Inferior parietal cortex (tissue), 1 donor: Measurements from ENCODE around the gene DENND10.
A peak's percentile ranks its signal among the peaks of the same experiment; 100 is the strongest.
"Not testable (repeated sequence)": the region's sequence is repeated elsewhere in the genome, so short reads cannot be mapped to it uniquely, and the experiment has no call there.

ENCODE experiments used
- DNase-seq: peaks from one replicate; pipeline ENCODE4 v3.0.0-alpha.2; 2016; ENCODE audit errors: extremely low spot score

The DENND10 gene

GRCh38 chr10:119166564-119166963 is 62.7 kb downstream of the DENND10 start:
- DNase-seq = no peak

DNA sequence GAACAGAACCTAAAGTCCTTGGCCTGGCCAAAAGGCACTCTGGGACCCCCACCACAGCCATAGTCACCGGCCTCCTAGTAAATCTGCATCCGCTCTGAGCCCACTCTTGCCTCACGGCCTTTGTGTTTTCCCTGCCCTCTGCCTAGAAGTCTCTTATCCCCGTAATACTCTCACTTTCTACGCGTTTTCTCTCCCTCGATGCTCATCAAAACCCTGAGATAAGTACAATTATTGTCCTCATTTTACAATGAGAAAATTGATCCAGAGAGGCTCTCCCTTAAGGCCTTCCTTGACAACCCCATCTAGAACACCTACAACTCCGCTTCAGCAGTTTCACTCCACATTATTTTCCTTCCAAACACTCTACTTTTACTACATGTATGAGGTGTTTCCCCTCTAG is 63.1 kb downstream of the DENND10 start:
- DNase-seq = no peak

DNA sequence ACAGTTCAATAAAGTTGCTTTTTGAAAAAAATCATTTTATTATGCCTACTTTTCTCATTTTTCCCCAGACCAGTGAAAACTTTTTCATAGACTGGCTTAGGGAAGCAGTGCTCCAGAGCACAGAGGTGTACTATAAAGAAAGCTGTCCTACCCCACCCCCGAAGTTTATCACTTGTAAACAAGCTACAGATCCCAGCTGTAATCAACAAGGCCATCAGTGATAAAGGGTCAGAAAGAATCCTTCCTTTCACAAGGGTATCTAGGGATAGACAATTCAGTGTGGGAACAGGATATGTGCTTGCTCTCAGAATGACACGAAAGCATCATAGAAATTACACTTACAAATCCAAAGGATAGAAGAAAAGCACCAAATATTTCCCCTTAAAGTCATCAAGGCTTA is 70.2 kb downstream of the DENND10 start:
- no peak for DNase-seq

DNA sequence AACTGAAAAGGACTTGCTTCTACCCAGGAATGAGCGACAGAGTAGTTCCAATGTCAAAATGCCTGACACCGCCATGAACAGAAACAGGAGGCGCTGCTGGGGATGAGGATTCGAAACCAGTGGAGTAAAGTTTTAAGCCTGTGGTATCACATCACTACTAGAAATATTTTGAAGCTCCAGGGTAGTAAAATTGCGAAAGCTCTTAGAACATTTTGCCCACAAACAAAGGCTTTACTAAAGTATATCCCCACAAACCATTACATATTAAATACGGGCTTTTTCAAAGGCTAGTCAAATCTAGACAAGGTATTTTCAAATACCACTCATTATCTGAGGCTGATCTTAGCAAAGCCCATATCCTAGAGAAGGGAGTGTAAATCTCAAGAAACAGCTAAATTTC is 72.3 kb downstream of the DENND10 start:
- no peak for DNase-seq

DNA sequence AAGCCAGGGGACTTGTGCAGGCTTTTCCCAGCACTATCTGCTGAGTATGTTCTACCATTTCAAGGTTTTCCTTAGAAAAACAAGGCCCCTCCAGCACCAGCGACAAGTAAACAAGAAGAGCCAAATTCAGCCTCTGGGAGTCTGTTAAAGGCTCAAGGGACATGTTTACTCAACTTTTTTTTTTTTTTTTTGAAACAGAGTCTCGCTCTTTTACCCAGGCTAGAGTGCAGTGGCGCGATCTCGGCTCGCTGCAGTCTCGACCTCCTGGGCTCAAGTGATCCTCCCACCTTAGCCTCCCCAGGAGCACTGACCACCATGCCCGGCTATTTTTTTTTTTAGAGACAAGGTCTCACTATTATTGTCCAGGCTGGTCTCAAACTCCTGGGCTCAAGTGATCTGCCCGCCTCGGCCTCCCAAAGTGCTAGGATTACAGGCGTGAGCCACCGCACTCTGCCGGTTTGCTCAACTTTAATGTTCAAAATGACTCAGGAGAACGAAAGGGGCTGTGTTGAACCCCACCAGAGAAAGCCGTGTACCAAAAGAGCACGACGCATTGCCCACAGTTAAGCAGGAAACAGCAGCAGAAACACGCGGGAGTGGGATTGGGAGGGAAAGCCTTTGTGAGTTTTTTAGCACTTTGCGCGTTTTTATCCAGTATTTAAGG is 73.9 kb downstream of the DENND10 start:
- no peak for DNase-seq

DNA sequence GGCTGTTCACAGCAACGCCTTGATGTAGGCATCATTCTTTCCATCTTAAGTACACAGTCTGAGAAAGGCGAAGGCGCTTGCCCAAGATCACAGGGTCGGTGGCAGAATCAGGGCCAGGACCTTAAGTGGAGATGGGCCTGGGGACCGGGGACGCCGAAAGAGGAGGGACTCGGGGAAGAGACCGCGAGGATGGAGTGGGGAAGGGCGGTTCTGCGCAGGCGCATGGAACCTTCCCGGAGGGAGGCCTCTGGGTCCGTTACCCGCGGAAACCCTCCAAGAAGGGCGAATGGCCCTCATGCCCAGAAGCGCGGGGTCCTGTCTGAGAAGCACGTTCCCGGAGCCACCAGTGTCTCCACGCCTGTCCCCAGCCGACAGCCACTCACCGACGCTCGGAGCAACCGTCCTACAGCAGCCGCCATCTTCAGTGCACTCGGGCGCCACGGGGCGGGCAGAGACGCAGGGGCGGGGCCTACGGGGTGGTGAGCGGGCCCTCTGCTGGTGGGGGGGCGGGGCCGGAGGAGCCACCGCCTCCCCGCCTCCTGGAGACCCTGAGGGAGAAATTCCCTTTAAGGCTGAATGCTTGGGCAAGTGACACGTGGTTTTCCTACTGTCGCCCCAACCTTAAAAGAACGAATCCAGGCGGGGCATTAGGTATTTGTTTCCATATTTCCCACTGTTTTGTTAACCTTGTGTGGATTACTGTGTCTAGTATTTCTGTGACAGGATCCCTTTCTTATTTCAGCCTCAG is 74.6 kb downstream of the DENND10 start, which contains the start of gene PRDX3:
Gene PRDX3, minus strand, starts transcription at position 441 of the 748 bp plus-strand sequence. Its CDS starts 22 bp downstream, at position 419.
- peak; percentile 89 for DNase-seq

DNA sequence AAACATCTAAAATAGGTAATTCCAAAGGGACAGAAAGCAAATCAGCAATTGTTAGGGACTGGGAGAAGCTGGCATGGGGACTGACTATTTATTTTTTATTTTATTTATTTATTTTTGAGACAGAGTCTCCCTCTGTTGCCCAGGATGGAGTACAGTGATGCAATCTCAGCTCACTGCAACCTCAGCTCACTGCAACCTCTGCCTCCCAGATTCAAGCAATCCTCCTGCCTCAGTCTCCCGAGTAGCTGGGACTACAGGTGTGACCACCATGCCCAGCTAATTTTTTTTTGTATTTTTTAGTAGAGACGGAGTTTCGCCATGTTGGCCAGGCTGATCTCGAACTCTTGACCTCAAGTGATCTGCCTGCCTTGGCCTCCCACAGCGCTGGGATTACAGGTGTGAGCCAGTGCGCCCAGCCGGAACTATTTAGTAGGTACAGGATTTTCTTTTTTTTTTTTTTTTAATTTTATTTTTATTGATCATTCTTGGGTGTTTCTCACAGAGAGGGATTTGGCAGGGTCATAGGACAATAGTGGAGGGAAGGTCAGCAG is 77.0 kb downstream of the DENND10 start:
- not testable (repeated sequence) for DNase-seq

DNA sequence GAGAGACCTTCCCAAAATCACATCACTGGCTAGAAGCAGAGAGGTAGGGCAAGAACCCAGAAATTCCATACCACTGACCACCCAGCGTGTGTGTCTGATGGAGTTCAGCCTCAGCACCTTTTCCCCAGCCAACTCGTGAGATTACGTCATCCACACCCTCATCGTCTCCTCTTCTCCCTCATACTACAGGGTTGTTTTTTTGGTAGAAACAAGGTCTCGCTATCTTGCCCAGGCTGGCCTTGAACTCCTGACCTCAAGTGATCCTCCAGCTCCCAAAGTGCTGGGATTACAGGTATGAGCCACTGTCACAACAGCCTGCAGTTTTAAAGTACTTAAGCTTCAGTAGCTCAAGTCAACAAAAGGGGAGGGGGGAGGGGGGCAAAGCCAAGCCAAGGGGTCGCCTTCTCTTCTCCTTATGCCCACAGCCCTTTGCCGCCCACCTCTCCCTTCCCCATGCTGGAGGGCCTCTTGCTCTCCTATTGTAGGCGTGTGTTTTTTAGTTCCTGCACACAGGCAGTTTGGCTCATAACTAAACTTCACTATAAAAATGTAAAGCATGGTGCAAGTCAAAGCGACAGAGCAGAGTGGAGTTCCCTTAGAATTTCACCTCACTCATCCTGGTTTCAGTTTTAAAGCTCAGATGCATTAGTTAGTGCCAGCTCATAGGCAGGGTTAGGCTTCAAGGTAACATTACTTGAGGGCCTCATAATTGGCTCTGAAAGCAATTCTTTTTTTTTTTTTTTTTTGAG is 79.9 kb downstream of the DENND10 start:
- DNase-seq = no peak
